GM18502 (cell line): ENCODE results near the gene KLF16.

Experiments
- ATAC-seq: cut with Tn5 transposase; IDR thresholded peaks from one replicate; pipeline ENCODE4 v1.9.1; 2021; ENCODE audit warnings: mild to moderate bottlenecking; ENCODE audit not compliant: unreplicated experiment, poor library complexity

The KLF16 gene

DNA sequence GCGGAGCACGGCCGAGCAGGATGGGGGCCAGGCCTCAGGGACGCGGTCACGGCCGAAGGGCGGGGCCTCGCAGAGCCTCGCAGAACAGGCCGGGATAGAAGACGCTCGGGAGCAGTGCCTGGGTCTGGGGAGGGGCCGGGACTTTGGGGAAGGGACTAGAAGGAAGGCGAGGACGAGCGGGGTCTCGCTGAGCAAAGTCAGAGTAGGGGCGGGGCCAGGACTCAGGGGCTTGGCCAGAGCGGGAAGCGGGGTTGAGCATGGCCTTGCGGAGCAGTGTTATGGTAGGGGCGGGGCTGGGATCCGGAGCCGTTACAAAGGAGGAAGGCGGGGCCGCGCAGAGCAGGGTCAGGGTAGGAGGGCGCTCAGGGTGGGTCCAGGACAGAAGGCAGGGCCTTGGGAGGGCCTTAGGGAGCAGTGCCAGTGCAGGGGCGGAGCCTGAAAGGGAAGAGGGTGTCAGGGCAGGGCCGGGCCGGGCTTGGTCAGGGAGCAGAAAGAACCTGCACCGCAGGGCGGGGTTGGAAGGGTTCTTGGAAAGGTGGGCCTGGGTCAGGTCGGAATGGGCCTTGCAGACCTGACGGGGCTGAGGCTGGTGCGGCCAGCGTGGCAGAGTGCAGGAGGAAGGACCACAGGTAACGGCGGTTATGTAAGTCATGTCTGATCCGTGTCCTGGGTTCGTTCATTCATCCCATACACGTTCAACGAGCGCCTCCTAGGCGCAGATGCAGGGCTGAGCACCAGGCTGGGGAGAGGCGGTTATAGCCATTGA is 50.8 kb downstream of the KLF16 start:
- ATAC-seq: peak; percentile 80

DNA sequence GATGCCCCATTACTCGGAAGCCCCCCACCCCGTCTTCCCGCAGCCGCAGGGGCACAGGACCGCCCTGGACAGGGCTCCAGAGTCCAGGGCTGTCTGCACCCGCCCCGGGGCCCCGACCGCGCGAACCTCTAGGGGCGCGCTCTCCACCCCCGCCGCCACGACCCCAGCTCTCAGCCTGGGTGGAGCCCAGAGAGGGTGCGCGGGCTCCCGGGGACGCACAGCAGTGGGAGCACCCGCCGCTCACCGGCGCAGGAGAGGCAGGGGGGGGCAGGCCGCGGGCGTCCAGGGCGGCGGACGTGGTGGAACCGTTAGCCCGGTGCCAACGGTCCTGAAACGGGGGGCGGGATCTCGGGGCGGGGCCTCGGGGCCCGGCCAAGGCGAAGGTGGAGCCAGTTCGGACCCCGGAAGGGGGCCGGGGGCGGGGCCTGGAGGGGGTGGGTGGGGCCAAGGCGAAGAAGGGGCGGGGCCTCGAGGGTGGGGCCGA is 51.4 kb downstream of the KLF16 start, which contains the start of gene ATP8B3:
TSS of gene ATP8B3 (minus strand) at position 335 of the 484 bp plus-strand sequence. CDS start 540 bp downstream, outside the sequence.
- ATAC-seq: peak; percentile 31

DNA sequence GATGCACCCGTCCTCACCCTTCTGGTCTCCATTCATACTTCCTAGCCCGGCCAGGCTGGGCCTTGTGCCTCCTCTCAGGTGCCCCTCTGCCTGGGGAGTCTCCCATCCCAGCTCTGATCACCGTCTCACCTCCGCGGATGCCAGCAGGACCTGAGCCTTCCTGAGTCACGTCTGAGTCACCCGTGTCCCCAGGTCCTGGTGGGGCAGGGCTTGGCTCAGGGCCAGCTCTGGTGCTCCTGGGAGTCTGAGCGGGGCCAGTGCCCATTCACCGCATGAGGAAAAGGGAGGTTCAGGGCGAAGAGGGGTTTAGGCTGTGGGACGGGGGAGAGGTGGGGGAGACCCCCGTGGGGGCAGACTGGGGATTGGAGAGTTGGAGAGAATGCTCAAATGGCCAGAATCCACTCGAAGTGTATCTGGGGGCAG is 51.9 kb downstream of the KLF16 start:
- no peak for ATAC-seq

DNA sequence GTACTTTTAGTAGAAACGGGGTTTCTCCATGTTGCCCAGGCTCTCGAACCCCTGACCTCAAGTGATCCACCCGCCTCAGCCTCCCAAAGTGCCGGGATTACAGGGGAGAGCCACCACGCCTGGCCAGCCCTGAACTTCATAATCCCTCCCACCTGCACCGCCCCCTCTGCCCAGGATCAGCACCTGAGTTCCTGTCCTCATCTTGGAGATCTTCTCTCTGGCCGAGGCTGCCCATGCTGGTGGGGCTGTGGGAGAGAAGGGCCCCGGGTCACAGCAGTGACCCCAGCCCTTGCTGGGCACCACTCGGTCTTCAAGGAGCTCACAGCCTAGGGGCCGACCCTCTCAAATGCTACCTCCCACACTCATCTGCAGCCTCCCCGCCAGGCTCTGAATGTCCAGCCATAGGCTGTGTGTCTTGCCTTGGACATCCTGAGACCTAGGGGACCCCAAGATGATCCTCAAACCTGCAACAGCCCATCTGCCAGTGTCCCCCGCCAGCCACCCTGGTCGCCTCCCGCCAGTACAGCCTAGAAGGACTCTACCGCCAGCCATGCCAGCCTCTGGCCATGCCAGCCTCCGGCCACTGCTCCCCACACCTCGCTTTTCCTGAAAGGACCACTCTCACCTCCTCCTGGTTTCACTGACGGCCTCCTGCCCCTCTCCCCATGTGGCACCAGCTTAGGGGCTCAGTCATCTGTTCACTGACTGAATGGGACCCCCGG is 52.8 kb downstream of the KLF16 start:
- no peak for ATAC-seq

DNA sequence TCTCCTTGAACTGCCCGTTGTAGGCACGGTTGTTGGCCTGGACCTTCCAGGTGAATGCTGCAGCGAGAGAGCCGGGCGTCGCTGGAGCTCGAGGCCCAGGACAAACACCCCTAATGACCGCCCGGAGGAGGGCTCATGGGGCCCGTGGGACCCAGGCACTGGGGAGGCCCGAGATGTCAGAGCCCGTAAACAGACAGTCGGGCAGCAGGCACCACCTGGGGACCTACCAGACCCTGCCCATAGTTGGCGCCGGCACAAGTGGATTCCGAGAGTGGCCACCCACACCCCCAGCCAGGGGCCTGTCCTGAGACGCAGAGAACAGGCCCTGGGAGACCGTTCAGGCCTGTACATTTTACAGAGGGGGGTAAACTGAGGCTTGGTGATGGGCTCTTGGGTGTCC is 53.7 kb downstream of the KLF16 start:
- ATAC-seq: no peak

DNA sequence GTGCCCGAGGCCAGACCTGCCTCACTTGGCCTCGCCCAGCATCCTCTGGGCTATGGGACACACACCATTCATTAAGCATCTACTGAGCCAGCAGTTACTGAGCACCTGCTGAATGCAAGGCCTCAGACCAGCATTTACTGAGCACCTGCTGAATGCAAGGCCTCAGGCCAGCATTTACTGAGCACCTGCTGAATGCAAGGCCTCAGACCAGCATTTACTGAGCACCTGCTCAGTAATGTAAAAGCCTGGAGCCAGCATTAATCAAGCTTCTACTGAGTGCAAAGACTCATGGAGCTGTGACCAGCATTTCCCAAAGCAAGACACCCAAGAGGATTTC is 55.0 kb downstream of the KLF16 start:
- no peak for ATAC-seq

DNA sequence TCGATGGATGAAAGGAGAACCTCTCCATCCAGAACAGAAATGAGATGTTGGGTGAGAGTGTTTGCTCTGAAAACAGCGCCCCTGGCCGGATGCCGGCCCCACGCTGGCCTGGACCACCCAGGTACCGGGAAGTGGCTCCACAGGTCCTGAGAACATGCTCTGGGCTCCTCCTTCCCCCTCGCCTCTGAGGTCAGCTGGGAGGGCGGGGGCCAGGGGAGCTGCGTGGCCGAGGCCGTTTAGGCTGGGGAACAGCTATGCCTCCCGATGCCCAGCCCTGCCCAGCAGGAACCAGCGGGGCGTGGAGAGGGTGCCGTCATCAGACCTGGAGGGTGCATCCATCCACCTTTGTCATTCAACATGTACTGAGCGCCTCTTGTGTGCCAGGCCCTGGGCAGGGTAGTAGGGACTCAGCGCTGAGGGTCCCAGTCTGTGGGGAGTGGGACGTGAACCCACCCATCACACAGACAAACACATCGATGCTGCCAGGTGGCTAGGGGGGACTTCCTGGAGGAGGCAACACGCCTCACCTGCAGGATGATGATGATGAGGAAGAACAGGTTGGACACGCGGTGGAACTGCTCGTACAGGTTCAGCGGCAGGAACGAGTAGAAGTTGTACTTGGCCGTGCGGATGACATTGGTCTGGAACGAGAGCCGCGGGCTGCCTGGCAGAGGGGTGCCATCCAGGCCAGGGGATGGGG is 55.5 kb downstream of the KLF16 start:
- no peak for ATAC-seq

DNA sequence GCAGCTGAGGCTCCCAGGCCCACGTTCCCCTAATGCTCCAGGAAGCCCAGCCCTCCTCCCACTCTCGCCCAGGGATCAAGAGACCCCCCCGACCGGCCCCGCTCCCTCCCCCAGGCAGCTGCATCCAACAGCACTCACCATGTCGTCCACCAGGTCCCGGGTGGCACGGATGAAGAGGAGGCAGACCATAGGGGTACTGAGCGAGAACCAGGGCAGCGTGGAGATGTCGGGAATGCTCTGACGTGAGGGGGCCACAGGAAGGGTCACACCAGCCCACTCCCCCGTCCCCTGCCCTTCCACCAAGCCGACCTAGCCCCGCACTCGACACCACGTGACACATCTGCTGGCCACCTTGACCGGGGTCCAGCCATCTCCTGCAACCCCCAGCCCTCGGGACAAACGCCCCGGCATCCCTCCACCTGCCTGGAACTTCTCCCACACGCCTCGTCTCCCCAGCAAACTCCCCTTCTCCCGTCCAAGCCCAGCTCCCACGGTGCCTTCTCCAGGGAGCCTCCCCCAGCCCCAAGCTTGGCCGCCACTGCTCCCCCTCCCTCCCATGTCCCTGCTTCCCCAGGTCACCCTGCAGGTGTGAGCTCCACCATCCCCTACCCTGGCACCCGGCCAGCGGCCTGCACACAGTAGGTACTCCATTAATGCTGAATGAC is 56.2 kb downstream of the KLF16 start:
- ATAC-seq: no peak

DNA sequence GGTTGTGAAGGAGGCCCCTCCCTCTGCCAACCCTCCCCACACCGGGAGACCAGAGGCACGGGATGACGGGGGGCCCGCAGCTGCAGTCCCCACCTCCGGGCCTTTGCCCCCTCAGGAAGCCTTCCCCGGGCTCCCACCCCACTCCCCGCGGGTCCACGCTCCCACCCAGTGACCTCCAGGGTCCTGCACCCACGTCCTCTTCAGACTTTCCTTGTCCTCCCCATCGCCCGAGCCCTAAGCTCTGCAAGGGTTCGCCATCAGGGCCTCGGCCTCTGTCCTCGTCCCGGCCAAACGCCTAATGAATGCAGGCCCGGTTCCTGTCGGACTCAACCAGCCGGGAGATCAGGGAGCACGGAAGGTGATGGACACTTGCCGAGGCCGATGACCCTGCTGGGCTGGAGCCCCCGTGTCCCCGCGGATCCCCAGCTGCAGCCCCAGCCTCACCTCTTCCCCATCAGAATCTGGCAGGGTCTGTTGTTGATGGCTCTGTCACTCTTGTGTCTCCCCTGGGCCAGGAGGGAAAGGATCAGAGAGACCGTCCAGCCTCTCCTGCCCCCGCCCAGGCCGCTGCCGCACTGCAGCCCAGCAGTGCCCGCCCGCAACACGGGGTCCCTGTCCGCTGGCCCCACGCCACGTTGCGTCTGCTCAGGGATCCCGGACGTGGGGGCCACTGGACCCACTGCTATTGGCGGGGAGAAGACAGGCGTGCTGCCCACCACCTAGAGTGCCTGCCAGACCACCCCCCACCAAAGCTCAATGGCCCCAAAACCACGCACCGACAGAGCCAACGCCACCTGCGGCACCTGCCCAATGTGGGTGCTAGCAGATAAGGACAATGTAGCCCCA is 57.0 kb downstream of the KLF16 start:
- no peak for ATAC-seq

DNA sequence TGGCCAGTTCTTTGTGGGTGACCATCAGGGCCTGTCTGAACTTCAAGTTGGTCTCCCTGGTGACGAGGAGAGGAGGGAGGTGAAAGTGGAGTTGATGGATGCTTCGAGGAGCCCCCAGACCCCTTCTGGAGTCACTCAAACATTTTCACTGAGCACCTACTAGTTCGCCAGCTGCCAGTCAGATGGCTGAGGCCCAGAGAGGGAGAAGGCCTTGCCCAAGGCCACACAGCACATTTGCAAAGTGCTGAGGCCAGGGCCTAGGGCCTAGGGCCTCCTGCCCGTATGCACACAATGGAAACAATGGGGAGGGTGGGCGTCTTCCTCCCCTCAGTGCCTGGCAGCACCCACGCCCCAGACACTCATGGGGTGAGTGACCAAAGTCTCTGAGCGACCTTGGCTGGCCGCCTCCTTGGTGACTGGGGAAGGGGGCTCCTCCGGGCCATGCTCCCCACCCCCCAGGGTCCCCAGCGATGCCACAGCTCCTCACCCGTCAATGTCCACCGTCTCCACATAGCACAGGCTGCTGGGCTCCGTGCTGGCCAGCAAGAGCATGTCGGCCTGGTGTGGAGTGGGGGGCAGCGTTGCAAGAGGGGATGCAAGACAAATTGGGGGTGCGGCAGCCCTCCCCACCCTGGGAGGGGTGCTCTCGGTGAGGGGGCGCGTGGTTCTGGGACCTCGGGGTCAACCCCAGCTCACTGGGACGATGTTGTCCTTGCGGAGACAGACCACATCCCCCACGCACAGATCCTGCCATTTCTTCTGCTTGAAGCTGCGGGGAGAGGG is 57.8 kb downstream of the KLF16 start:
- ATAC-seq: no peak

DNA sequence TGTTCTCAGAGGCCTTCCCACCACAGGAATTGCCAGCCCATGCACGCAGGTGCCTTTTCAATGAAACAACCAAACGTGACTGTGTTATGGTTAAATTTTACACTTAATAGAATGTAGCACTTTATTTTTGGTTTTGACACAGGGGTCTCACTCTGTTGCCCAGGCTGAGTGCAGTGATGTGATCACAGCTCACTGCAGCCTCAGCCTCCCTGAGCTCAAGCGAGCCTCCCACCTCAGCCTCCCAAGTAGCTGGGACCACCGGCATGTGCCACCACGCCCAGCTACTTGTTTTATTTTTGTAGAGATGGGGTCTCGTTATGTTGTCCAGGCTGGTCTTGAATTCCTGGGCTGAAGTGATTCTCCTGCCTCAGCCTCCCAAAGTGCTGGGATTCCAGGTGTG is 58.5 kb downstream of the KLF16 start:
- no peak for ATAC-seq
